OCI-LY7 (cell line): ENCODE measurements around the gene UBAC1. TPM values are rescaled to one million over a fixed set of nuclear protein-coding genes. Genes with fewer than 3 reads are reported as not detected.

Source experiments
- BruUV-seq: library from RNA; stranded (reverse); fragments of 400-500 nt; replicated peaks from 2 replicates; lab custom pipeline; 2021; lab: Mats Ljungman, UMichigan
- CTCF ChIA-PET: fragments of 300-600 bp; sonication (Branson Sonifier 250); formaldehyde crosslinking; loops from one replicate; lab custom pipeline; 2022; ENCODE audit warnings: antibody characterized with exemption; ENCODE audit not compliant: unreplicated experiment; lab: Charles Lee
- POLR2A ChIA-PET: fragments of 300-600 bp; sonication (Branson Sonifier 250); formaldehyde crosslinking; loops from one replicate; lab custom pipeline; 2022; ENCODE audit warnings: antibody characterized with exemption; lab: Charles Lee
- DNase-seq: peaks from one replicate; pipeline ENCODE4 v3.0.0-alpha.2; 2015; ENCODE audit warnings: low spot score
- H2AFZ ChIP-seq: fragments of 200-600 bp; sonication (generic), shearing (Covaris generic); 2 replicates; pipeline ENCODE4 v1.6.1; 2014; ENCODE audit warnings: mild to moderate bottlenecking, antibody characterized with exemption, low read length, moderate library complexity
- H3K27ac ChIP-seq: fragments of 200-600 bp; sonication (generic); 2 replicates; pipeline ENCODE4 v1.5.1; 2014; ENCODE audit warnings: mixed run types, low read depth, mild to moderate bottlenecking, moderate library complexity, low read length, inconsistent platforms; ENCODE audit not compliant: poor library complexity, severe bottlenecking
- H3K36me3 ChIP-seq: fragments of 200-600 bp; sonication (generic); 2 replicates; pipeline ENCODE4 v1.6.1; 2014; ENCODE audit warnings: mild to moderate bottlenecking, antibody characterized with exemption, low read length, moderate library complexity, mixed read lengths; ENCODE audit not compliant: insufficient read depth
- H3K4me1 ChIP-seq: fragments of 200-600 bp; sonication (generic); 2 replicates; pipeline ENCODE4 v1.5.1; 2014; ENCODE audit warnings: mild to moderate bottlenecking, low read length; ENCODE audit not compliant: insufficient read depth, poor library complexity, severe bottlenecking
- H3K4me2 ChIP-seq: fragments of 200-600 bp; sonication (generic); 2 replicates; pipeline ENCODE4 v1.6.1; 2014; ENCODE audit warnings: mild to moderate bottlenecking, low read length
- H3K4me3 ChIP-seq: fragments of 200-600 bp; sonication (generic); 2 replicates; pipeline ENCODE4 v1.5.1; 2014; ENCODE audit warnings: mild to moderate bottlenecking, low read depth, low read length; ENCODE audit not compliant: poor library complexity, severe bottlenecking
- H3K79me2 ChIP-seq: fragments of 200-600 bp; sonication (generic); 2 replicates; pipeline ENCODE4 v1.6.1; 2016; ENCODE audit warnings: low read depth, mild to moderate bottlenecking, low read length, moderate library complexity, mixed read lengths; ENCODE audit not compliant: insufficient read depth
- H3K9me2 ChIP-seq: fragments of 200-600 bp; sonication (generic); 2 replicates; pipeline ENCODE4 v1.6.1; 2016; ENCODE audit warnings: mild to moderate bottlenecking, low read length, mixed read lengths; ENCODE audit not compliant: insufficient read depth
- H3K9me3 ChIP-seq: fragments of 200-600 bp; sonication (generic); 2 replicates; pipeline ENCODE4 v1.6.1; 2014; ENCODE audit warnings: mild to moderate bottlenecking, mixed run types, low read length, mixed read lengths
- H4K20me1 ChIP-seq: fragments of 200-600 bp; sonication (generic); 2 replicates; pipeline ENCODE4 v1.6.1; 2014; ENCODE audit warnings: mild to moderate bottlenecking, antibody characterized with exemption, low read length, moderate library complexity, mixed read lengths; ENCODE audit not compliant: insufficient read depth
- CTCF ChIP-seq: fragments of 200-600 bp; sonication (generic); conservative IDR thresholded peaks from 2 replicates; pipeline ENCODE4 v1.5.1; 2014; ENCODE audit warnings: mild to moderate bottlenecking, antibody characterized with exemption, low read length, moderate library complexity, mixed read lengths
- EZH2phosphoT487 ChIP-seq: fragments of 200-600 bp; sonication (generic); IDR thresholded peaks from 2 replicates; pipeline ENCODE4 v1.6.1; 2018; ENCODE audit warnings: low read depth, borderline replicate concordance, mild to moderate bottlenecking, mixed run types, antibody characterized with exemption, low read length, moderate library complexity, mixed read lengths
- intact Hi-C: fragments of 100-400 bp; cut with micrococcal nuclease; formaldehyde crosslinking; loops from one replicate; pipeline ENCODE4 v1.10.0; 2022; ENCODE audit not compliant: unreplicated experiment
- total RNA-seq, 2 experiments: library from RNA; depleted of rRNA in 1 of 2; stranded (reverse); fragments of >200 nt in 1 of 2; shearing (Covaris generic) in 1 of 2; gene quantifications; 2 replicates each; pipeline ENCODE4 v1.2.3, GENCODE V29; 2014 to 2022

UBAC1 gene
- total RNA-seq, 2 experiments from 2014 or later, result 42.3 to 59.2 TPM

- no peak for DNase-seq
- H3K79me2 ChIP-seq, result no peaks in the 10 kb centered on the region
- H3K27ac ChIP-seq, result no peak overlapping the region
- CTCF ChIA-PET, result no interaction called here
- no peaks in the 10 kb centered on the region for H3K4me1 ChIP-seq
- no peak overlapping the region for H2AFZ ChIP-seq
- intact Hi-C loops, result no loop called here
- H3K36me3 ChIP-seq, result peaks cover 32% of the 10 kb centered on the region
- POLR2A ChIA-PET, result no interaction called here
- no peak overlapping the region for H3K4me3 ChIP-seq
- BruUV-seq, result no TSS peak
- TF ChIP-seq CTCF (no peak), EZH2phosphoT487 (no peak)
- no peaks in the 10 kb centered on the region for H3K9me2 ChIP-seq
- no peaks in the 10 kb centered on the region for H3K9me3 ChIP-seq
- H4K20me1 ChIP-seq, result no peaks in the 10 kb centered on the region
- H3K4me2 ChIP-seq, result no peak overlapping the region
These were observed 30.5 kb downstream of the UBAC1 start for GRCh38 chr9:135930446-135931345.

- no peaks in the 10 kb centered on the region for H4K20me1 ChIP-seq
- H3K27ac ChIP-seq, result no peak overlapping the region
- no peak for TF ChIP-seq CTCF
- no TSS peak for BruUV-seq
- no peak overlapping the region for H3K4me2 ChIP-seq
- DNase-seq, result no peak
- no peaks in the 10 kb centered on the region for H3K4me1 ChIP-seq
- H3K9me2 ChIP-seq, result no peaks in the 10 kb centered on the region
- peaks cover 26% of the 10 kb centered on the region for H3K36me3 ChIP-seq
- POLR2A ChIA-PET, result no interaction called here
- H3K4me3 ChIP-seq, result no peak overlapping the region
- H3K9me3 ChIP-seq, result no peaks in the 10 kb centered on the region
- no peak overlapping the region for H2AFZ ChIP-seq
- intact Hi-C loops, result no loop called here
- CTCF ChIA-PET, result no interaction called here
- H3K79me2 ChIP-seq, result no peaks in the 10 kb centered on the region
These were observed 31.3 kb downstream of the UBAC1 start for GRCh38 chr9:135929656-135930445.
